ENCODE results near the gene ZNF425. TPM values are rescaled to one million over a fixed set of nuclear protein-coding genes. Genes with fewer than 3 reads are reported as not detected.
"Not testable (repeated sequence)": the region's sequence is repeated elsewhere in the genome, so short reads cannot be mapped to it uniquely, and the experiment has no call there.

The ZNF425 gene
- total and polyA plus RNA-seq, 2 experiments from 2014 or later: 4.3 to 5.0 TPM

DNA sequence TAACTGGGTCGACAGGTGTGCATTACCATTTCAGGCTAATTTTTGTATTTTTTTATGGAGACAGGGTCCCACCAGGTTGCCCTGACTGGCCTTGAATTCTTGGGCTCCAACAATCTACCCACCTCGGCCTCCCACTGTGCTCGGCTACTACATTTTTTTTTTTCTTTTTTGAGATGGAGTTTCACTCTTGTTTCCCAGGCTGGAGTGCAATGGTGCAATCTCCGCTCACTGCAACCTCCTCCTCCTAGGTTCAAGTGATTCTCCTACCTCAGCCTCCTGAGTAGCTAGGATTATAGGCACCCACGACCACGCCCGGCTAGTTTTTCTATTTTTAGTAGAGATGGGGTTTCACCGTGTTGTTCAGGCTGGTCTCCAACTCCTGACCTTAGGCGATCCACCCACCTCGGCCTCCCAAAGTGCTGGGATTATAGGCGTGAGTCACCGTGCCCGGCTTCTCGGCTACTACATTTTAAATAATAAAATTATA, 18.4 kb upstream of the ZNF425 start:
- ATAC-seq (peak; percentile 2; the same call in 2 of the 3 replicates), DNase-seq (ENCODE audit: low spot score) (peak; percentile 63)
- not testable (repeated sequence) for H2AFZ ChIP-seq; H3K9me3 Mint-ChIP-seq; H3F3A ChIP-seq (replicated peaks; ENCODE audit: low read depth); H3K36me3 ChIP-seq (ENCODE audit: insufficient read depth); H3K9me2 ChIP-seq (ENCODE audit: insufficient read depth); H4K20me1 ChIP-seq (replicated peaks; ENCODE audit: insufficient read depth); H3K27me3 ChIP-seq (ENCODE audit: insufficient read depth)
- H3K36me3 Mint-ChIP-seq (ENCODE audit: low read depth): peaks cover 21% of the 10 kb centered on the region
- peak overlapping the region; percentile 31 for H3K4me3 ChIP-seq
- H3K79me2 ChIP-seq (replicated peaks; ENCODE audit: insufficient read depth): peaks cover 34% of the 10 kb centered on the region
- H3K27ac ChIP-seq (ENCODE audit: low read depth): peak overlapping the region; percentile 97
- H3K27me3 Mint-ChIP-seq (ENCODE audit: insufficient read depth, low read depth, poor library complexity): peaks cover 19% of the 10 kb centered on the region
- H3K4me1 ChIP-seq (ENCODE audit: insufficient read depth): peaks cover 11% of the 10 kb centered on the region
- peak overlapping the region; percentile 54 for H3K4me3 Mint-ChIP-seq
- H3K4me2 ChIP-seq: peak overlapping the region; percentile 57
- H3K27ac Mint-ChIP-seq: peak overlapping the region; percentile 97
- H3K4me1 Mint-ChIP-seq: peaks cover 38% of the 10 kb centered on the region

DNA sequence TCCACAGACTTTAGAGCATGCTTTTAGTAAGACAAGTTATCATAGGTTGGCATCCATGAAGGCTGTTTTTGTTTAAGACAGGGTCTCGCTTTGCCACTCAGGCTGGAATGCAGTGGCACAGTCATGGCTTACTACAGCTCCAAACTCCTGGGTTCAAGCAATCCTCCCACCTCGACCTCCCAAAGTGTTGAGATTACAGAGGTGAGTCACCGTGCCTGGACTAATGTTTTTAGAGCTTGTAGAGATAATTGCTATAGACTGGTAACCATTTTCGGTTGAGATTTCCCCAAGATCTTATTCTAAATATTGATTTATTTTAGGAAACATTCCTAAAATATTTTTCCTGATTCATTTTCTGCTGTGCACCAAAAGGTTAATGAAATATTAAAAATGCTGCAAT, 15.8 kb upstream of the ZNF425 start:
- no peak overlapping the region for H2AFZ ChIP-seq
- Mint-ChIP-seq H3K4me1 (peaks cover 37% of the 10 kb centered on the region), H3K27ac (no peak overlapping the region), H3K9me3 (no peaks in the 10 kb centered on the region; the same call in 2 of the 3 replicates), H3K36me3 (ENCODE audit: low read depth) (peaks cover 20% of the 10 kb centered on the region), H3K4me3 (no peak overlapping the region), H3K27me3 (ENCODE audit: insufficient read depth, low read depth, poor library complexity) (peaks cover 9% of the 10 kb centered on the region)
- H3K27ac ChIP-seq (ENCODE audit: low read depth): no peak overlapping the region
- DNase-seq (ENCODE audit: low spot score): no peak
- peaks cover 9% of the 10 kb centered on the region; the same call in 1 of the 2 replicates for H3F3A ChIP-seq (replicated peaks; ENCODE audit: low read depth)
- ATAC-seq: no peak
- no peaks in the 10 kb centered on the region for H3K27me3 ChIP-seq (ENCODE audit: insufficient read depth)
- peaks cover 10% of the 10 kb centered on the region; the same call in 1 of the 2 replicates for H3K79me2 ChIP-seq (replicated peaks; ENCODE audit: insufficient read depth)
- H3K4me1 ChIP-seq (ENCODE audit: insufficient read depth): peaks cover 10% of the 10 kb centered on the region
- H3K36me3 ChIP-seq (ENCODE audit: insufficient read depth): no peaks in the 10 kb centered on the region
- H3K9me2 ChIP-seq (ENCODE audit: insufficient read depth): no peaks in the 10 kb centered on the region
- no peaks in the 10 kb centered on the region for H4K20me1 ChIP-seq (replicated peaks; ENCODE audit: insufficient read depth)
- no peak overlapping the region for H3K4me2 ChIP-seq
- H3K4me3 ChIP-seq: no peak overlapping the region
- TF ChIP-seq, protein P1, sequence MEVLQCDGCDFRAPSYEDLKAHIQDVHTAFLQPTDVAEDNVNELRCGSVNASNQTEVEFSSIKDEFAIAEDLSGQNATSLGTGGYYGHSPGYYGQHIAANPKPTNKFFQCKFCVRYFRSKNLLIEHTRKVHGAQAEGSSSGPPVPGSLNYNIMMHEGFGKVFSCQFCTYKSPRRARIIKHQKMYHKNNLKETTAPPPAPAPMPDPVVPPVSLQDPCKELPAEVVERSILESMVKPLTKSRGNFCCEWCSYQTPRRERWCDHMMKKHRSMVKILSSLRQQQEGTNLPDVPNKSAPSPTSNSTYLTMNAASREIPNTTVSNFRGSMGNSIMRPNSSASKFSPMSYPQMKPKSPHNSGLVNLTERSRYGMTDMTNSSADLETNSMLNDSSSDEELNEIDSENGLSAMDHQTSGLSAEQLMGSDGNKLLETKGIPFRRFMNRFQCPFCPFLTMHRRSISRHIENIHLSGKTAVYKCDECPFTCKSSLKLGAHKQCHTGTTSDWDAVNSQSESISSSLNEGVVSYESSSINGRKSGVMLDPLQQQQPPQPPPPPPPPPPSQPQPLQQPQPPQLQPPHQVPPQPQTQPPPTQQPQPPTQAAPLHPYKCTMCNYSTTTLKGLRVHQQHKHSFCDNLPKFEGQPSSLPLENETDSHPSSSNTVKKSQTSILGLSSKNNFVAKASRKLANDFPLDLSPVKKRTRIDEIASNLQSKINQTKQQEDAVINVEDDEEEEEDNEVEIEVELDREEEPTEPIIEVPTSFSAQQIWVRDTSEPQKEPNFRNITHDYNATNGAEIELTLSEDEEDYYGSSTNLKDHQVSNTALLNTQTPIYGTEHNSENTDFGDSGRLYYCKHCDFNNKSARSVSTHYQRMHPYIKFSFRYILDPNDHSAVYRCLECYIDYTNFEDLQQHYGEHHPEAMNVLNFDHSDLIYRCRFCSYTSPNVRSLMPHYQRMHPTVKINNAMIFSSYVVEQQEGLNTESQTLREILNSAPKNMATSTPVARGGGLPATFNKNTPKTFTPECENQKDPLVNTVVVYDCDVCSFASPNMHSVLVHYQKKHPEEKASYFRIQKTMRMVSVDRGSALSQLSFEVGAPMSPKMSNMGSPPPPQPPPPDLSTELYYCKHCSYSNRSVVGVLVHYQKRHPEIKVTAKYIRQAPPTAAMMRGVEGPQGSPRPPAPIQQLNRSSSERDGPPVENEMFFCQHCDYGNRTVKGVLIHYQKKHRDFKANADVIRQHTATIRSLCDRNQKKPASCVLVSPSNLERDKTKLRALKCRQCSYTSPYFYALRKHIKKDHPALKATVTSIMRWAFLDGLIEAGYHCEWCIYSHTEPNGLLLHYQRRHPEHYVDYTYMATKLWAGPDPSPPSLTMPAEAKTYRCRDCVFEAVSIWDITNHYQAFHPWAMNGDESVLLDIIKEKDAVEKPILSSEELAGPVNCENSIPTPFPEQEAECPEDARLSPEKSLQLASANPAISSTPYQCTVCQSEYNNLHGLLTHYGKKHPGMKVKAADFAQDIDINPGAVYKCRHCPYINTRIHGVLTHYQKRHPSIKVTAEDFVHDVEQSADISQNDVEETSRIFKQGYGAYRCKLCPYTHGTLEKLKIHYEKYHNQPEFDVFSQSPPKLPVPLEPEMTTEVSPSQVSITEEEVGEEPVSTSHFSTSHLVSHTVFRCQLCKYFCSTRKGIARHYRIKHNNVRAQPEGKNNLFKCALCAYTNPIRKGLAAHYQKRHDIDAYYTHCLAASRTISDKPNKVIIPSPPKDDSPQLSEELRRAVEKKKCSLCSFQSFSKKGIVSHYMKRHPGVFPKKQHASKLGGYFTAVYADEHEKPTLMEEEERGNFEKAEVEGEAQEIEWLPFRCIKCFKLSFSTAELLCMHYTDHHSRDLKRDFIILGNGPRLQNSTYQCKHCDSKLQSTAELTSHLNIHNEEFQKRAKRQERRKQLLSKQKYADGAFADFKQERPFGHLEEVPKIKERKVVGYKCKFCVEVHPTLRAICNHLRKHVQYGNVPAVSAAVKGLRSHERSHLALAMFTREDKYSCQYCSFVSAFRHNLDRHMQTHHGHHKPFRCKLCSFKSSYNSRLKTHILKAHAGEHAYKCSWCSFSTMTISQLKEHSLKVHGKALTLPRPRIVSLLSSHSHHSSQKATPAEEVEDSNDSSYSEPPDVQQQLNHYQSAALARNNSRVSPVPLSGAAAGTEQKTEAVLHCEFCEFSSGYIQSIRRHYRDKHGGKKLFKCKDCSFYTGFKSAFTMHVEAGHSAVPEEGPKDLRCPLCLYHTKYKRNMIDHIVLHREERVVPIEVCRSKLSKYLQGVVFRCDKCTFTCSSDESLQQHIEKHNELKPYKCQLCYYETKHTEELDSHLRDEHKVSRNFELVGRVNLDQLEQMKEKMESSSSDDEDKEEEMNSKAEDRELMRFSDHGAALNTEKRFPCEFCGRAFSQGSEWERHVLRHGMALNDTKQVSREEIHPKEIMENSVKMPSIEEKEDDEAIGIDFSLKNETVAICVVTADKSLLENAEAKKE (CRISPR knock-in tag; IDR thresholded peaks at IDR 0.05): no peak
- TF ChIP-seq ZNF114 (CRISPR knock-in tag; IDR thresholded peaks at IDR 0.05): no peak
- TF ChIP-seq EZH2 (IDR thresholded peaks at IDR 0.05; ENCODE audit: low read depth, unreplicated experiment): no peak
- no peak for TF ChIP-seq CREB1 (CRISPR knock-in tag; IDR thresholded peaks at IDR 0.05; ENCODE audit: low read depth)
- TF ChIP-seq, protein P2, sequence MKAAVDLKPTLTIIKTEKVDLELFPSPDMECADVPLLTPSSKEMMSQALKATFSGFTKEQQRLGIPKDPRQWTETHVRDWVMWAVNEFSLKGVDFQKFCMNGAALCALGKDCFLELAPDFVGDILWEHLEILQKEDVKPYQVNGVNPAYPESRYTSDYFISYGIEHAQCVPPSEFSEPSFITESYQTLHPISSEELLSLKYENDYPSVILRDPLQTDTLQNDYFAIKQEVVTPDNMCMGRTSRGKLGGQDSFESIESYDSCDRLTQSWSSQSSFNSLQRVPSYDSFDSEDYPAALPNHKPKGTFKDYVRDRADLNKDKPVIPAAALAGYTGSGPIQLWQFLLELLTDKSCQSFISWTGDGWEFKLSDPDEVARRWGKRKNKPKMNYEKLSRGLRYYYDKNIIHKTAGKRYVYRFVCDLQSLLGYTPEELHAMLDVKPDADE (IDR thresholded peaks at IDR 0.05): no peak
- TF ChIP-seq NANOG (IDR thresholded peaks at IDR 0.05; ENCODE audit: borderline replicate concordance): no peak
- TF ChIP-seq, protein P3, sequence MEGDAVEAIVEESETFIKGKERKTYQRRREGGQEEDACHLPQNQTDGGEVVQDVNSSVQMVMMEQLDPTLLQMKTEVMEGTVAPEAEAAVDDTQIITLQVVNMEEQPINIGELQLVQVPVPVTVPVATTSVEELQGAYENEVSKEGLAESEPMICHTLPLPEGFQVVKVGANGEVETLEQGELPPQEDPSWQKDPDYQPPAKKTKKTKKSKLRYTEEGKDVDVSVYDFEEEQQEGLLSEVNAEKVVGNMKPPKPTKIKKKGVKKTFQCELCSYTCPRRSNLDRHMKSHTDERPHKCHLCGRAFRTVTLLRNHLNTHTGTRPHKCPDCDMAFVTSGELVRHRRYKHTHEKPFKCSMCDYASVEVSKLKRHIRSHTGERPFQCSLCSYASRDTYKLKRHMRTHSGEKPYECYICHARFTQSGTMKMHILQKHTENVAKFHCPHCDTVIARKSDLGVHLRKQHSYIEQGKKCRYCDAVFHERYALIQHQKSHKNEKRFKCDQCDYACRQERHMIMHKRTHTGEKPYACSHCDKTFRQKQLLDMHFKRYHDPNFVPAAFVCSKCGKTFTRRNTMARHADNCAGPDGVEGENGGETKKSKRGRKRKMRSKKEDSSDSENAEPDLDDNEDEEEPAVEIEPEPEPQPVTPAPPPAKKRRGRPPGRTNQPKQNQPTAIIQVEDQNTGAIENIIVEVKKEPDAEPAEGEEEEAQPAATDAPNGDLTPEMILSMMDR (conservative IDR thresholded peaks at IDR 0.05; ENCODE audit: low read depth in 2 of 2): no peak
- TF ChIP-seq EZH2phosphoT487 (IDR thresholded peaks at IDR 0.05; ENCODE audit: unreplicated experiment): no peak
- TF ChIP-seq ZNF331 (CRISPR knock-in tag; IDR thresholded peaks at IDR 0.05; ENCODE audit: low read depth): no peak
- no peak for TF ChIP-seq STAT1 (IDR thresholded peaks at IDR 0.05; ENCODE audit: unreplicated experiment)

Measured in GM23338 (cell line).